ENCODE results near the gene PTPRN2.

DNA sequence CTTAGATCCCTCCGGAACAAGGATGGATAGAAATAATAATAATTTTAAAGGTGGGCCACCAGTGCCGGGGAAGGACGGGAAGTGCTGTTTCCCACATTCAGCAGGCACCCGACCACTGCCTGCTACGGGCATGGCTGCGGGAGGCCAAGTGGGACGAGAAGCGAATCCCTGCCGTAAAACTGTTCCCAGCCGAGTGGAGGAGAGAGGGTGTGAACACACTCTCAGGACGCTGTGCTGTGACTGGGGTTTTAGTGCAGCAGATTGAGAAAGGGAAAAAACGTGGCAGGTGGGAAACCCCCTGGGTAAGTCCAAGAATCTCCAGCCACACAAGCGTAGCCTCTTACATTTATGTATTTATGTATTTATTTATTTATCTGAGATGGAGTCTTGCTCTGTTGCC lies 1092.0 kb downstream of the PTPRN2 start:
- TF ChIP-seq, protein P1, sequence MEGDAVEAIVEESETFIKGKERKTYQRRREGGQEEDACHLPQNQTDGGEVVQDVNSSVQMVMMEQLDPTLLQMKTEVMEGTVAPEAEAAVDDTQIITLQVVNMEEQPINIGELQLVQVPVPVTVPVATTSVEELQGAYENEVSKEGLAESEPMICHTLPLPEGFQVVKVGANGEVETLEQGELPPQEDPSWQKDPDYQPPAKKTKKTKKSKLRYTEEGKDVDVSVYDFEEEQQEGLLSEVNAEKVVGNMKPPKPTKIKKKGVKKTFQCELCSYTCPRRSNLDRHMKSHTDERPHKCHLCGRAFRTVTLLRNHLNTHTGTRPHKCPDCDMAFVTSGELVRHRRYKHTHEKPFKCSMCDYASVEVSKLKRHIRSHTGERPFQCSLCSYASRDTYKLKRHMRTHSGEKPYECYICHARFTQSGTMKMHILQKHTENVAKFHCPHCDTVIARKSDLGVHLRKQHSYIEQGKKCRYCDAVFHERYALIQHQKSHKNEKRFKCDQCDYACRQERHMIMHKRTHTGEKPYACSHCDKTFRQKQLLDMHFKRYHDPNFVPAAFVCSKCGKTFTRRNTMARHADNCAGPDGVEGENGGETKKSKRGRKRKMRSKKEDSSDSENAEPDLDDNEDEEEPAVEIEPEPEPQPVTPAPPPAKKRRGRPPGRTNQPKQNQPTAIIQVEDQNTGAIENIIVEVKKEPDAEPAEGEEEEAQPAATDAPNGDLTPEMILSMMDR (conservative IDR thresholded peaks at IDR 0.05 in 1 of 2, IDR thresholded peaks at IDR 0.05 in 1 of 2; ENCODE audit: extremely low read depth in 1 of 2, insufficient read depth in 1 of 2, low read depth in 1 of 2, low read length in 2 of 2), result no peak
- TF ChIP-seq EZH2 (IDR thresholded peaks at IDR 0.05; ENCODE audit: borderline replicate concordance, low read length), result no peak

Measured in mammary epithelial cell (primary cell).